Stomach (tissue), 4 donors: ENCODE results near the gene SCFD2.

ENCODE experiments used
- EP300 ChIP-seq: sonication (generic); formaldehyde crosslinking; IDR thresholded peaks from one replicate; pipeline ENCODE4 v1.6.1; 2017; ENCODE audit warnings: antibody characterized with exemption
- TF ChIP-seq, protein P1 (sequence below), 7 experiments: fragments of 450-650 bp in 4 of 7; fragments of 200-600 bp in 3 of 7; sonication (generic) in 3 of 7; IDR thresholded peaks; one replicate each; pipeline ENCODE4 v1.5.1; 2016 to 2019; ENCODE audit warnings: antibody characterized with exemption in 7 of 7, control low read depth in 2 of 7, mild to moderate bottlenecking in 1 of 7

DNA sequence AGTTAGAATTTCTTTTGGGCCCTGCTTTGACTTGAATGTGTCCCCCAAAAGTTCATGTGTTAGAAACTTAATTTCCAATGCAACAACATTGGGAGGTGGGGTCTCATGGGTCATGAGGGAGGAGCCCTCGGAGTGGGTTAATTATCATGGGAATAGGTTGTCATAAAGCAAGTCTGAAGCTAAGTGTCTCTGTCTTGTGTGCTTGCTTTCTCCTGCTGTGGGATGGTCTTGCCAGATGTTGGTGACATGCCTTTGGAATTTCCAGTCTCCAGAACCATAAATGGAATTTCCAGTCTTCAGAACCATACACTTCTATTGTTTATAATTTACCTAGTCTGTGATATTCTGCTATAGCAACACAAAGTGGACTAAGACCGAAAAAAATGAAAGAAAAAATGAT, 432.1 kb downstream of the SCFD2 start:
- TF ChIP-seq EP300, result no peak
- TF ChIP-seq, protein P1, sequence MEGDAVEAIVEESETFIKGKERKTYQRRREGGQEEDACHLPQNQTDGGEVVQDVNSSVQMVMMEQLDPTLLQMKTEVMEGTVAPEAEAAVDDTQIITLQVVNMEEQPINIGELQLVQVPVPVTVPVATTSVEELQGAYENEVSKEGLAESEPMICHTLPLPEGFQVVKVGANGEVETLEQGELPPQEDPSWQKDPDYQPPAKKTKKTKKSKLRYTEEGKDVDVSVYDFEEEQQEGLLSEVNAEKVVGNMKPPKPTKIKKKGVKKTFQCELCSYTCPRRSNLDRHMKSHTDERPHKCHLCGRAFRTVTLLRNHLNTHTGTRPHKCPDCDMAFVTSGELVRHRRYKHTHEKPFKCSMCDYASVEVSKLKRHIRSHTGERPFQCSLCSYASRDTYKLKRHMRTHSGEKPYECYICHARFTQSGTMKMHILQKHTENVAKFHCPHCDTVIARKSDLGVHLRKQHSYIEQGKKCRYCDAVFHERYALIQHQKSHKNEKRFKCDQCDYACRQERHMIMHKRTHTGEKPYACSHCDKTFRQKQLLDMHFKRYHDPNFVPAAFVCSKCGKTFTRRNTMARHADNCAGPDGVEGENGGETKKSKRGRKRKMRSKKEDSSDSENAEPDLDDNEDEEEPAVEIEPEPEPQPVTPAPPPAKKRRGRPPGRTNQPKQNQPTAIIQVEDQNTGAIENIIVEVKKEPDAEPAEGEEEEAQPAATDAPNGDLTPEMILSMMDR (IDR thresholded peaks at IDR 0.05), result no peak
